ENCODE data around the gene NAV2. TPM values are rescaled to one million over a fixed set of nuclear protein-coding genes. Genes with fewer than 3 reads are reported as not detected.
A peak's percentile ranks its signal among the peaks of the same experiment; 100 is the strongest.

Gene NAV2
- total RNA-seq, 1 experiment from 2014 or later, result 139 TPM

DNA sequence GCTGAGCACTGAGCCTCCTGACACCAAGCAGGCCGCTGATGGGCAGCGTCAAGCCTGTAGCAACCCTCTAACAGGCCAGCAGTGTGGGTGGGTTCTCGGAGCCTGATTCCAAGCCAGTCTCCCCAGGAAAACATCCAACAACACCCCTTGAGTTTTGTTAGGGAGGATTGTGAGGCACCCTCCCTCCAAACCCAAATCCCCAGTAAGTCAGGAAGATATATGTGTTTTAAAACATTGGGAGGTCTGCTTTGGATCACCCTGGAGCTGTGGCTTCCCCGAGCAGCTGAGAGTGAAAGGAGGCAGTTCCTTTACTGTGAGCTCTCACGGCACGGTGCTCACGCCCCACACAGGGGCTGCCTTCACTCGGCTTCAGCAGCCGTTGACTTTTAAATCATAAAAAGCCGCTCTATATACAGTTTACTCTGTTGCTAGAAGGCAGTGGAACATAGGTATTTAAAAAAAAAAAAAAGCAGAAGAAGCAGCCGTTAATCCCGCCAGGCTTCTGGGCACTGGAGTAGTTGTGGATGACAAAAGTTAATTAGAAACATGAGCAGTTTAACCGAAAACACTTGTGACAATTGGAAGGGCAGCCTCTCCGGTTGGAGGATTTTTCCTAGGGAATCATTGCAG, 218.6 kb downstream of the NAV2 start:
- Mint-ChIP-seq H3K9me3 (ENCODE audit: unreplicated experiment) (no peaks in the 10 kb centered on the region), H3K27me3 (ENCODE audit: insufficient read depth, unreplicated experiment) (no peaks in the 10 kb centered on the region), H3K4me1 (ENCODE audit: insufficient read depth, unreplicated experiment) (peaks cover 10% of the 10 kb centered on the region), H3K4me3 (ENCODE audit: unreplicated experiment) (no peak overlapping the region), H3K36me3 (ENCODE audit: insufficient read depth, unreplicated experiment) (peaks cover 8% of the 10 kb centered on the region), H3K27ac (ENCODE audit: low read depth, unreplicated experiment) (no peak overlapping the region)
- DNase-seq (ENCODE audit: unreplicated experiment), result no peak
- no TSS peak for BruUV-seq (replicated peaks)
- ChIA-PET CTCF (interaction anchor here (0.9 to 6.1 kb wide), 5 partner anchors 8 to 424 kb away, joined by 3 to 48 read pairs (median 5); no protein-coding TSS in a partner anchor), POLR2A (interaction anchor here (1.0 kb wide), 1 partner anchor 42 kb away, joined by 3 read pairs; no protein-coding TSS in a partner anchor)
- intact Hi-C loops (cut with micrococcal nuclease), result no loop called here
- TF ChIP-seq, protein P1, sequence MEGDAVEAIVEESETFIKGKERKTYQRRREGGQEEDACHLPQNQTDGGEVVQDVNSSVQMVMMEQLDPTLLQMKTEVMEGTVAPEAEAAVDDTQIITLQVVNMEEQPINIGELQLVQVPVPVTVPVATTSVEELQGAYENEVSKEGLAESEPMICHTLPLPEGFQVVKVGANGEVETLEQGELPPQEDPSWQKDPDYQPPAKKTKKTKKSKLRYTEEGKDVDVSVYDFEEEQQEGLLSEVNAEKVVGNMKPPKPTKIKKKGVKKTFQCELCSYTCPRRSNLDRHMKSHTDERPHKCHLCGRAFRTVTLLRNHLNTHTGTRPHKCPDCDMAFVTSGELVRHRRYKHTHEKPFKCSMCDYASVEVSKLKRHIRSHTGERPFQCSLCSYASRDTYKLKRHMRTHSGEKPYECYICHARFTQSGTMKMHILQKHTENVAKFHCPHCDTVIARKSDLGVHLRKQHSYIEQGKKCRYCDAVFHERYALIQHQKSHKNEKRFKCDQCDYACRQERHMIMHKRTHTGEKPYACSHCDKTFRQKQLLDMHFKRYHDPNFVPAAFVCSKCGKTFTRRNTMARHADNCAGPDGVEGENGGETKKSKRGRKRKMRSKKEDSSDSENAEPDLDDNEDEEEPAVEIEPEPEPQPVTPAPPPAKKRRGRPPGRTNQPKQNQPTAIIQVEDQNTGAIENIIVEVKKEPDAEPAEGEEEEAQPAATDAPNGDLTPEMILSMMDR (IDR thresholded peaks at IDR 0.05; ENCODE audit: unreplicated experiment), result no peak

DNA sequence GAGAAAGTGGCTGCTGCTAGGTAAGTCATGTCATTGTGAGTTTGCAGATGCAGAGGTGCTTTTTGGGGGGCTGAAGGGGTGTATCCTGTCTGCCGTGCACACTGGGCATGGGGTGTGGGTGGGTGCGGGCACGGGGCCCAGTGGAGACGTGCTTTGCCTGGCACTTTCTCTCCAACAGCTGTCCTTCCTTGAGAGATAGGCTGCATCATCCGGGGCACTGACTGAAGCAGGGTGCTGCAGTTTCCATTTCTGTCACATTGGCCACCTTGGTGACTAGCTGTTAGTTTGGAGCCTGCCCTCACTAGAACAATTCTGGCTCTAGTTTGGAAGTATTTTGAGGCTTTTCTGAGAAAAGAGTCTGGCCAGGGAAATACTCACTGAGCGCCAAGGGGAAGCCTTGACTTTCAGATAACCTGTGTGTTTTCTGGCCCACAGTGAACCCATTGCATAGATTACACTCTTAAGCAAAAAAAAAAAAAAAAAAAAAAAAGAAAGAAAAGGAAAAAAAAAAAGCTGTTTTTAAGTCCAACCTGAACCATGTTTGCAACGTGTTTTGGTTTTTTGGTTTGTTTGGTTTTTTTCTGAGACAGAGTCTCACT, 219.2 kb downstream of the NAV2 start:
- no TSS peak for BruUV-seq (replicated peaks)
- Mint-ChIP-seq H3K27me3 (ENCODE audit: insufficient read depth, unreplicated experiment) (no peaks in the 10 kb centered on the region), H3K4me3 (ENCODE audit: unreplicated experiment) (no peak overlapping the region), H3K9me3 (ENCODE audit: unreplicated experiment) (no peaks in the 10 kb centered on the region), H3K27ac (ENCODE audit: low read depth, unreplicated experiment) (no peak overlapping the region), H3K4me1 (ENCODE audit: insufficient read depth, unreplicated experiment) (peaks cover 10% of the 10 kb centered on the region), H3K36me3 (ENCODE audit: insufficient read depth, unreplicated experiment) (peaks cover 5% of the 10 kb centered on the region)
- intact Hi-C loops (cut with micrococcal nuclease), result no loop called here
- ChIA-PET POLR2A (no interaction called here), CTCF (interaction anchor here (0.6 to 6.1 kb wide), 4 partner anchors 14 to 465 kb away, joined by 3 to 48 read pairs (median 4); no protein-coding TSS in a partner anchor)
- no peak for DNase-seq (ENCODE audit: unreplicated experiment)
- TF ChIP-seq, protein P1 (IDR thresholded peaks at IDR 0.05; ENCODE audit: unreplicated experiment), result no peak

DNA sequence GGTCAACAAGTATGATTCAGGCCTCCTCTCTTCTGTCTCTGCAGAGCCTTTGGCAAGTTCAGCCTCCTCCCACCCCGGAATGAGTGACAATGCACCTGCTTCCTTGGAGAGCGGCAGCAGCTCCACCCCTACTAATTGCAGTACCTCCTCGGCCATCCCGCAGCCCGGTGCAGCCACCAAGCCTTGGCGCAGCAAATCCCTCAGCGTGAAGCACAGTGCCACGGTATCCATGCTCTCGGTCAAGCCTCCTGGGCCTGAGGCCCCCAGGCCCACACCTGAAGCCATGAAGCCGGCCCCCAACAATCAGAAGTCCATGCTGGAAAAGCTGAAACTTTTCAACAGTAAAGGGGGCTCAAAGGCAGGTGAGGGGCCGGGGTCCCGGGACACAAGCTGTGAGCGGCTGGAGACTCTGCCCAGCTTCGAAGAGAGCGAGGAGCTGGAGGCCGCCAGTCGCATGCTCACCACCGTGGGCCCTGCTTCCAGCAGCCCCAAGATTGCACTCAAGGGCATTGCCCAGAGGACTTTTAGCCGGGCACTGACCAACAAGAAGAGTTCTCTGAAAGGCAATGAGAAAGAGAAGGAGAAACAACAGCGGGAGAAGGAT, 220.6 kb downstream of the NAV2 start:
- Mint-ChIP-seq H3K27ac (ENCODE audit: low read depth, unreplicated experiment) (peak overlapping the region; percentile 37), H3K36me3 (ENCODE audit: insufficient read depth, unreplicated experiment) (peaks cover 12% of the 10 kb centered on the region), H3K27me3 (ENCODE audit: insufficient read depth, unreplicated experiment) (no peaks in the 10 kb centered on the region), H3K4me1 (ENCODE audit: insufficient read depth, unreplicated experiment) (peaks cover 17% of the 10 kb centered on the region), H3K4me3 (ENCODE audit: unreplicated experiment) (no peak overlapping the region), H3K9me3 (ENCODE audit: unreplicated experiment) (no peaks in the 10 kb centered on the region)
- ChIA-PET CTCF (interaction anchor here (0.7 to 6.1 kb wide), 5 partner anchors 11 to 379 kb away, joined by 3 to 79 read pairs (median 48); no protein-coding TSS in a partner anchor), POLR2A (interaction anchor here (0.9 kb wide), 1 partner anchor 179 kb away, joined by 7 read pairs; no protein-coding TSS in a partner anchor)
- no TSS peak for BruUV-seq (replicated peaks)
- DNase-seq (ENCODE audit: unreplicated experiment), result no peak
- TF ChIP-seq, protein P1 (IDR thresholded peaks at IDR 0.05; ENCODE audit: unreplicated experiment), result no peak
- intact Hi-C loops (cut with micrococcal nuclease), result no loop called here
